Brain microvascular endothelial cell (primary cell): Measurements from ENCODE around the gene GPD1L.

ENCODE experiments used
- DNase-seq: peaks from one replicate; pipeline ENCODE4 v3.0.0-alpha.2; 2020
- H3K27ac ChIP-seq: fragments of 250-450 bp; sonication (Bioruptor Pico); 2 replicates; pipeline ENCODE4 v1.5.1; 2020; ENCODE audit warnings: mild to moderate bottlenecking, moderate library complexity
- H3K27me3 ChIP-seq: fragments of 250-450 bp; sonication (Bioruptor Pico); replicated peaks from 2 replicates; pipeline ENCODE4 v1.5.1; 2020; ENCODE audit warnings: mild to moderate bottlenecking
- H3K36me3 ChIP-seq: fragments of 250-450 bp; sonication (Bioruptor Pico); replicated peaks from 2 replicates; pipeline ENCODE4 v1.5.1; 2020; ENCODE audit warnings: mild to moderate bottlenecking
- H3K4me3 ChIP-seq: 2 replicates; pipeline ENCODE4 v1.5.1; 2011; ENCODE audit warnings: low read depth, mild to moderate bottlenecking, control low read depth, low read length, moderate library complexity
- in situ Hi-C: cut with HindIII; loops from 2 replicates; pipeline ENCODE4 v1.10.0; 2017; ENCODE audit warnings: low sequenced_read_pairs, low pct_ligation_motif_present
- TF ChIP-seq, protein P1 (sequence below): IDR thresholded peaks from 2 replicates; pipeline ENCODE4 v1.5.1; 2011; ENCODE audit warnings: low read depth, mild to moderate bottlenecking, moderate library complexity, low read length, control low read depth, inconsistent platforms; ENCODE audit errors: missing control alignments

Gene GPD1L

DNA sequence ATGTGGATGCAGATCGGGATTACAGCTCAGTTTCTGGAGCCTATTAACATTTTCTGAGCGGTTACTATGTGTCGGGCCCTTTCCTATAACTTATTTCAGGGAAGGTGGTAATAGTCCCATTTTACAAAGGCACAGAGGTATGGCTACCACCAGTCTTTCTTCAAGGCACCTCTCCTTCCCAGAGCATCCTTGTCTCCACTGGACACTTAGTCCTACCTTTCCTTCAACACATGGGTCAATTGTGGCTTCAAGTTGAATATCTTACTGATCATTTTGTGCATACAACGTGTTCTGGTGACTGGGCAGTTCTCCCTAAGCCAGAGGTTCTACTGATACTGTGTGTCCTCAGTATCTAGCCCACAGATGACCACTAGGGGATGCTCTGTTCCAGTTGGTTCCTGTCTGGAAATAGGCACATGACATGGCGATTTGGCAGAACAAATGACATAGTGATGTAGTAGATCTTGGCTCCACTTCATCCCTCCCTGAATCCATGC is 71.3 kb downstream of the GPD1L start:
- TF ChIP-seq, protein P1, sequence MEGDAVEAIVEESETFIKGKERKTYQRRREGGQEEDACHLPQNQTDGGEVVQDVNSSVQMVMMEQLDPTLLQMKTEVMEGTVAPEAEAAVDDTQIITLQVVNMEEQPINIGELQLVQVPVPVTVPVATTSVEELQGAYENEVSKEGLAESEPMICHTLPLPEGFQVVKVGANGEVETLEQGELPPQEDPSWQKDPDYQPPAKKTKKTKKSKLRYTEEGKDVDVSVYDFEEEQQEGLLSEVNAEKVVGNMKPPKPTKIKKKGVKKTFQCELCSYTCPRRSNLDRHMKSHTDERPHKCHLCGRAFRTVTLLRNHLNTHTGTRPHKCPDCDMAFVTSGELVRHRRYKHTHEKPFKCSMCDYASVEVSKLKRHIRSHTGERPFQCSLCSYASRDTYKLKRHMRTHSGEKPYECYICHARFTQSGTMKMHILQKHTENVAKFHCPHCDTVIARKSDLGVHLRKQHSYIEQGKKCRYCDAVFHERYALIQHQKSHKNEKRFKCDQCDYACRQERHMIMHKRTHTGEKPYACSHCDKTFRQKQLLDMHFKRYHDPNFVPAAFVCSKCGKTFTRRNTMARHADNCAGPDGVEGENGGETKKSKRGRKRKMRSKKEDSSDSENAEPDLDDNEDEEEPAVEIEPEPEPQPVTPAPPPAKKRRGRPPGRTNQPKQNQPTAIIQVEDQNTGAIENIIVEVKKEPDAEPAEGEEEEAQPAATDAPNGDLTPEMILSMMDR: peak; percentile 98
- H3K27me3 ChIP-seq: no peaks in the 10 kb centered on the region
- no peak overlapping the region for H3K27ac ChIP-seq
- peak; percentile 95 for DNase-seq
- no peak overlapping the region for H3K4me3 ChIP-seq
- in situ Hi-C loops: no loop called here
- no peaks in the 10 kb centered on the region for H3K36me3 ChIP-seq

DNA sequence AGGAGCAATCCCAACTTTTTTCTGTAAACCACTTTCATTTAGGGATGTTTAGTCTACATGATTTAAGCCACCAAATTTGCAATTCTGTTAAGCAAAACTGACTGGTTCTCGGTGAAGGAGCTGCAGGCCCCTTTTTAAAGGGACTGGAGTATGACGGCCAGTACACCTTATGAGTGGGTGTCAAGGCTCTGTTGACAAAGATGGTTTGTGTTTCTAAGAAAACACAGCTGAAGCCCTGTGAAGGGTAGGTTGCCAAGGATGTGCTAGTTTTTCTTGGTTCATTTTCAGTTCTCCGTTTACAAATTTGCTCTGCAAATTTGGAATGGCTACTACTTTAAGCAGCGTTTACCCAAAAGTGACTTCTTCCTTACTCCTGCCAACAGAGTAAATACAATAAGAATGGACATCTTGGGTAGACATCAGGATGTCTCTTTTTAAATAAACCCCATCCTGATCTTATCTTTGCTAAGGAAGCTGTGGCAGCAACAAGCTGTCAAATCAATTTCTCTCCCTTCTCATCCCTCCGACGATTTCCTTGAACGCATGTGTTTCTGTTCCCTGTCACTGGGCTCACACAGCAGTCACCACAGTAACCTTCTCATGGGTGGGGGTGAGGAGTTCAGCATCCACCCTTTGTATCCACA is 73.8 kb downstream of the GPD1L start:
- Histone ChIP-seq H3K27me3 (no peaks in the 10 kb centered on the region), H3K36me3 (no peaks in the 10 kb centered on the region), H3K27ac (no peak overlapping the region), H3K4me3 (no peak overlapping the region)
- in situ Hi-C loops: no loop called here
- no peak for DNase-seq
- TF ChIP-seq, protein P1: no peak

DNA sequence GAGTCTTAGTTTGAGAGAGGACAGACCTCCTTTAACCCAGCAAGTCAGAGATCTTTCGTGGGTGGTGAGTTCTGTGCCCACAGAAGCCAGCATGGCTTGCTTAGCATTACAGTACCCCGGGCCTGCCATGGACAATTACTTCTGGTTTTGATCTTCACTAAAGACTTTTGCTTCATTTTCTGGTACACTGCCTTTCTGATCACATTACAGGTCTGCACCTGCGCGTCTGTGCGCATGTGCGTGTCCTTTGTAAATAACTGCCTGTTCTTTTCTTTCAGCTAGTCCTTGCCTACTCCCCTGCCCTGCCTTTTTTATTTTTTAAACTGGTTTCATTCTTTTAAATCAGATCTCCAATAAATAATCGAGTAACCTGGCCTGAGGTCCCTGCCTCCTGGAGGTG is 74.9 kb downstream of the GPD1L start:
- TF ChIP-seq, protein P1: no peak
- no peaks in the 10 kb centered on the region for H3K36me3 ChIP-seq
- H3K4me3 ChIP-seq: no peak overlapping the region
- no peaks in the 10 kb centered on the region for H3K27me3 ChIP-seq
- no peak for DNase-seq
- in situ Hi-C loops: no loop called here
- no peak overlapping the region for H3K27ac ChIP-seq

DNA sequence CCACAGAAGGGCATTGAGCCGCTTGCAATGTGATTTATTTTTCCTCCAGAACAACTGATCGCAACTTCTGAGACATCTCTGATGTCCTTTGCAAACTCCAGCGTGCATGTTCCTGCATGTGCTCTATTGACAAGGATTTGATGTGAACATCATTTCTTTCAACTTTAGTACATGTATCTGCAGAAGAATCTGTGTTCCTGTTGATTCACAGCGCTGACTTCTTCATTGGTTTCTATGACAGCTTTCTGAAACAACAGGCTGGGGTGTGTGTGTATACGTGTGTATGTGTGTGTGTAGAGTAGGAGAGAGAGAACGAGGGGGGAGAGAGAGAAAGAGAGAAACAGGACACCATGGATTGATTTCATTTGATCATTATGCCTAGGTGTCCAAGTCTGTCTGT is 75.4 kb downstream of the GPD1L start:
- Histone ChIP-seq H3K4me3 (no peak overlapping the region), H3K27ac (no peak overlapping the region), H3K27me3 (no peaks in the 10 kb centered on the region), H3K36me3 (no peaks in the 10 kb centered on the region)
- TF ChIP-seq, protein P1: no peak
- in situ Hi-C loops: no loop called here
- DNase-seq: no peak

DNA sequence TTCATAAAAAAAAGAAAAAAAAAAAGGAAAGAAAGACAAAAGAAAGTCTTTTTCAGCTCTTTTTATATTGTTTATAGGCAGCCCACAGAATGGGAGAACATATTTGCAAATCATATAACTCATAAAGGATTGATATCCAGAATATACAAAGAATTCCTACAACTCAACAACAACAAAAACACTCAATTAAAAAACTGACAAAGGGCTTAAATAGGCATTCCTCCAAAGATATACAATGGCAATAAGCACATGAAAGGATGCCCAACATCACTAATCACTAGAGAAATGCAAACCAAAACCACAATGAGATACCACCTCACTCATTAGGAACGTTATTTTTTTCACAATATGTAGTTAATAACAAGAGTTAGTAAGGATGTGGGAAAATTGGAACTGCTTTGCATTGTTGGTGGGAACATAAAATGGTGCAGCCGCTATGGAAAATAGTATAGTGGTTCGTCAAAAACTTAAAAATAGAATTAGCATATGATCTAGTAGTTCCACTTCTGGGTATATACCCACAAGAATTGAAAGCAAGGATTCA is 77.8 kb downstream of the GPD1L start:
- H3K36me3 ChIP-seq: no peaks in the 10 kb centered on the region
- no peak overlapping the region for H3K27ac ChIP-seq
- DNase-seq: no peak
- TF ChIP-seq, protein P1: no peak
- no peak overlapping the region for H3K4me3 ChIP-seq
- in situ Hi-C loops: no loop called here
- no peaks in the 10 kb centered on the region for H3K27me3 ChIP-seq

DNA sequence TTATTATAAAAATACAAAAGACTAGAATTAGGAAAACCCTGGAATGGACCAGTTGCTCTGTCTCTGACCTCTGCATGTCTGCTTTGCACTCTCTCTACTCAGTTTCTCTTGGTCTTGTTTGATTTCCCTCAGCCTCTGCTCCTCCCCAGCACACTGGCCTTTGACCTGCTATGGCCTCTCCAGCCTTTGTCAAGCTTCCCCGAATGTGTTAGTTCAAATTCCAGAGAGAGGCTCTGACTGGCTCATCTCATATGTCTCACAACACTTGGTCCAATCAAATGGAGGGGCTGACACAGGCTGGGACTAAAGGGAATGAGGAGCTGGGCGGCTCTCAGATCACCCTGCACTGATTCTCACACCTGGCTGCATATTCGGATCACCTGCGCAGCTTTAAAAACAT is 79.7 kb downstream of the GPD1L start:
- in situ Hi-C loops: no loop called here
- TF ChIP-seq, protein P1: no peak
- no peaks in the 10 kb centered on the region for H3K27me3 ChIP-seq
- no peaks in the 10 kb centered on the region for H3K36me3 ChIP-seq
- H3K27ac ChIP-seq: no peak overlapping the region
- H3K4me3 ChIP-seq: no peak overlapping the region
- no peak for DNase-seq
